GM21526 (cell line): Measurements from ENCODE around the gene SKIC8.

Experiments
- ATAC-seq: cut with Tn5 transposase; IDR thresholded peaks from one replicate; pipeline ENCODE4 v1.9.1; 2021; ENCODE audit warnings: moderate library complexity; ENCODE audit not compliant: unreplicated experiment, low FRiP score

Gene SKIC8

GRCh38 chr15:78233496-78233895 is 65.9 kb downstream of the SKIC8 start:
- no peak for ATAC-seq
